Measurements from ENCODE around the gene KIDINS220. TPM values are rescaled to one million over a fixed set of nuclear protein-coding genes. Genes with fewer than 3 reads are reported as not detected.
"Not testable (repeated sequence)": the region's sequence is repeated elsewhere in the genome, so short reads cannot be mapped to it uniquely, and the experiment has no call there.

Gene KIDINS220
- total RNA-seq, 1 donor from 2014 or later: 25.3 TPM

DNA sequence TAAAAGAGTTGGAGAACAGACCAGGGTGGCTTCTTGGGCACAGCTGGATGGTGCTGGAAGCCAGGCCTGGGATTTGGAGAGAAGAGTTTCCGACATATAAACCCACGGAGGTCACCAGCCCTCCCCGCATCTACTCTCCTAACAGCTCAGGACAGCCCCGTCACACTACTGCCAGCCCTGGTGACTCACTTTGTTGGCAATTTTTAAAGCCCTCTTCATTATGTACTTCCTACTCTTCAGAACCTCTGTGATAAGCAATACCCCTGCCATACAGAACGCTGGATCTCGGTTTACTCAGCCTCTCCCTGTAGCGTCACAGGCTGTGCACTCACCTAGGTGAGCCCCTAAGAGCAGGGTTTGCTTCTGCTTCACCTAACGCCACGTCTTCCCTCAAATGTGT is 107.5 kb downstream of the KIDINS220 start:
- no peak for DNase-seq
- Mint-ChIP-seq H3K4me1 (peaks cover 2% of the 10 kb centered on the region), H3K27ac (no peak overlapping the region), H3K4me3 (no peak overlapping the region), H3K27me3 (no peaks in the 10 kb centered on the region), H3K9me3 (no peaks in the 10 kb centered on the region), H3K36me3 (ENCODE audit: low read depth) (peaks cover 35% of the 10 kb centered on the region)
- intact Hi-C loops (cut with micrococcal nuclease): no loop called here

DNA sequence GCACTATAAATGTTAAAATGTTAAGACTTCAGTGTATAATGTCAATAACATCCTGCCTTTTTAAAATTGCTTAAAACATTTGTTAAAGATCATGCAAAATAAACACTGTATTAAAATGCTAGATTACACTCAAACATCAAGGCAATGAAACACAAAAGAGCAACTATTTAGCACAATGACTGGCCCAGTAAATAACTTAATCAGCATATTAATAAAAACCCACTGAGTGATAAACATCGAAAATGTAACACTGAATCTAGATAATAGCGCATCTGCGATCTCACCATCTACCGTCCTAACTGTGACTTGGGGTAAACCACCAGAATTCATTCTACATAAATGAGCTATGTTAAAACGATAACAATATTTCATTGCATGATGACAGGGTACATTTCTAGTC is 108.3 kb downstream of the KIDINS220 start:
- H3K4me1 Mint-ChIP-seq; intact Hi-C loops (cut with micrococcal nuclease); H3K27me3 Mint-ChIP-seq; H3K9me3 Mint-ChIP-seq; H3K27ac Mint-ChIP-seq; DNase-seq; H3K4me3 Mint-ChIP-seq: not testable (repeated sequence)
- H3K36me3 Mint-ChIP-seq (ENCODE audit: low read depth): peaks cover 34% of the 10 kb centered on the region

DNA sequence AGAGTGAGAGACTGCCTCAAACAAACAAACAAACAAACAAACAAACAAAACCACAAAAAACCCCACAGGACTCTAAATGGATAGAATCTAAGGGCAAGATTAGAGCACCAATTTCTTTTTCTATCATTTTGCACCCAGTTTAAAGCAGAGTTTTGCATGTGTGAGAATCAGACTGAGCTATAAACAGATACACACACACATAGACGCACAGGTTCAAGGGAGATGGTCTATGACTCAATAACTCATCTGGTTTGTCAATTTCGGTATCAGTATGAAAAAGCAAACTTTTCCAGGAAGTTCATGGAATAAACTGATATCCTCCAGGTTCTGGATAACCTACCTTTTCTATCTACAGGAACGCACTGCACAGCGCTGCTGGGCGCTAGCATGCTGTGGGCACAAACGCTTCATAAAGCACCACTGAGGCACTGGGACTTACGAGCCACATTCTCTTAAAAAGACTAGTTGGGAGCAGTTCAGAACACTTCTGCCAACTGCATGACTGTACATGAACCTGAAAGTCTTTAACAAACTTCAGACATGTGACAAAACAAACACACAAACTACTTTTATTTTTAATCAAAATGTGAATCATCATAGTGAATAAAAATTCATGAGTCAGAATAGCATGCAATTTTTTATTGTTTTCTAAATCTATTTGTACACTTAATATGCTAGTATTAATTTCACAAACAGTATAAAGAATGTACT is 109.0 kb downstream of the KIDINS220 start:
- H3K4me3 Mint-ChIP-seq: no peak overlapping the region
- DNase-seq: no peak
- no peak overlapping the region for H3K27ac Mint-ChIP-seq
- no peaks in the 10 kb centered on the region for H3K27me3 Mint-ChIP-seq
- peaks cover 29% of the 10 kb centered on the region for H3K36me3 Mint-ChIP-seq (ENCODE audit: low read depth)
- peaks cover 2% of the 10 kb centered on the region for H3K4me1 Mint-ChIP-seq
- H3K9me3 Mint-ChIP-seq: no peaks in the 10 kb centered on the region
- intact Hi-C loops (cut with micrococcal nuclease): no loop called here

DNA sequence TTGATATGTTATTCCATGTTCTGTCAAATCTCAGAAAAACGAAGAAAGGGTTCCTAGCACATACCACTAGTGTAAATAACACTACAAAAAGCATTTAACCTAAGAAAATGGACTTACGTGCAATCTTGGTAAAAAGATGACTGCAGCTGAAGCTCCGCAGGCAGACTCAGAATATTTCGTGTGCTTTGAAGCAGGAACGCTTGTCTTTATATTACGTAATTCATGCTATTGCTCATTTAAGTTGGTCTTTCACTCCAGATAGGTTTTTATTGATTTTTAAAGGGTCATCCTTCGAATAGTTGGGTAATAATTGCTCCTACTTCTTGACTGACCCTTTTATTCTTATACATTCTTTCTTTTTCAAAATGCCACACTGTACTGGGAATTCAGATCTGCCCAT is 111.6 kb downstream of the KIDINS220 start:
- peaks cover 9% of the 10 kb centered on the region for H3K36me3 Mint-ChIP-seq (ENCODE audit: low read depth)
- H3K27ac Mint-ChIP-seq: no peak overlapping the region
- H3K27me3 Mint-ChIP-seq: no peaks in the 10 kb centered on the region
- H3K4me1 Mint-ChIP-seq: peaks cover 2% of the 10 kb centered on the region
- intact Hi-C loops (cut with micrococcal nuclease): no loop called here
- DNase-seq: no peak
- no peak overlapping the region for H3K4me3 Mint-ChIP-seq
- H3K9me3 Mint-ChIP-seq: no peaks in the 10 kb centered on the region

DNA sequence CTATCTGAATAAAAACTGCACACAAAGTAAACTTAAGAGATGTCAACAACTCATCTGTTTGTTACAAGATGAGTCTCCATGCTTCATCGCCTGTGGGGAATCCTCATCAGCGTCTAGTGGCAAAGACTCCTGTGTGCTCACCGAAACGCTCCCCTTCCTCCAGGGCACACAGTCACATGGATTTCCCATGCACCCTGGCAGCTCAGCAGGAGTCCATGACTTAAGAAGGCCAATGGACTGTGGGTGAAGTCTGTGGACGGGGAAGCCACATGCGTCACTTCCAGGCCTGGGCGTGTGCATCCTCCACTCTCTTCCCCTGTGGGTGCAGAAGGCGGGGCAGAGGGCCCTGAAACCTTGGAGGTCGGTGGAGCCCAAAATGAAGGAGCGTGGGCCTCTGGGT is 114.4 kb downstream of the KIDINS220 start:
- Mint-ChIP-seq H3K27me3 (no peaks in the 10 kb centered on the region), H3K9me3 (no peaks in the 10 kb centered on the region), H3K4me3 (no peak overlapping the region), H3K4me1 (no peaks in the 10 kb centered on the region), H3K27ac (no peak overlapping the region), H3K36me3 (ENCODE audit: low read depth) (no peaks in the 10 kb centered on the region)
- intact Hi-C loops (cut with micrococcal nuclease): no loop called here
- no peak for DNase-seq

DNA sequence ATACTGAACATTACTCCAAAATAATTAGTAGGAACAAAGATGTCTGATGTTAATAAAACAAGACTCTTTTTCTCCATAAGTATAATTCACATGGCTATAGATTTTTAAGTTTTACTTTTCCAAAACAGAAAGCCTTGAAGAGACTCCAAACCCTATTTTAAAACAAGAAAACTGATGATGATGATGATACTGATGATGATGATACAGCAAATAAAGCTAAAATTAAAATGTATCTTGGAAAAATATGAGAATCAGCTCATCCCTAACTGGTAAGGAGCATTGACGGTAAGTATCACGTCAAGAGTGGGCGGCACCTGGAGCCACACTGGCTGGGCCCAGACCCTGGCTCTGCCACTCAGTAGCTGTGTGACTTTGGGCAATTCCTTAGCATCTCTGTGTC is 116.0 kb downstream of the KIDINS220 start:
- intact Hi-C loops (cut with micrococcal nuclease): no loop called here
- H3K36me3 Mint-ChIP-seq (ENCODE audit: low read depth): no peaks in the 10 kb centered on the region
- no peak for DNase-seq
- no peaks in the 10 kb centered on the region for H3K27me3 Mint-ChIP-seq
- peaks cover 3% of the 10 kb centered on the region for H3K9me3 Mint-ChIP-seq
- no peak overlapping the region for H3K4me3 Mint-ChIP-seq
- no peak overlapping the region for H3K27ac Mint-ChIP-seq
- H3K4me1 Mint-ChIP-seq: no peaks in the 10 kb centered on the region

DNA sequence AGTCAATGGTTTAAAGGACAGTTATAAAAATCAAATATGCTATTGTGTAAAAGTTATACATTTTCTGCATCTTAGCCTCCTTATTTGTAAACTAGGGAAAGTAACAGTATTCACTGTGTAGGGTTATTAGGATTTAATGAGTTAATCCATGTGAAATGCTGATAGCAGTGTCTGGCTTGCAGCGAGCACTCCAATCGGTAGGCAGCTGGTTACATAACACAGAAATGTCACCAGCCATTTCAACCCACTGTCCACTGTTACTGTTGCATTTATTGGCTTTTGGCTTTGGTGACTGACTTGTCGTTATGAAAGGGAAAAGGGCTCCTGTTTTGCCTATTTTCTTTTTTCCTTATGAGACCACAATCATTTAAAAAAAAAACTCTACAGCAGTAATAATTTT is 116.7 kb downstream of the KIDINS220 start:
- H3K9me3 Mint-ChIP-seq: peaks cover 8% of the 10 kb centered on the region
- H3K4me1 Mint-ChIP-seq: no peaks in the 10 kb centered on the region
- DNase-seq: no peak
- H3K4me3 Mint-ChIP-seq: no peak overlapping the region
- H3K27ac Mint-ChIP-seq: no peak overlapping the region
- no peaks in the 10 kb centered on the region for H3K27me3 Mint-ChIP-seq
- intact Hi-C loops (cut with micrococcal nuclease): no loop called here
- no peaks in the 10 kb centered on the region for H3K36me3 Mint-ChIP-seq (ENCODE audit: low read depth)

DNA sequence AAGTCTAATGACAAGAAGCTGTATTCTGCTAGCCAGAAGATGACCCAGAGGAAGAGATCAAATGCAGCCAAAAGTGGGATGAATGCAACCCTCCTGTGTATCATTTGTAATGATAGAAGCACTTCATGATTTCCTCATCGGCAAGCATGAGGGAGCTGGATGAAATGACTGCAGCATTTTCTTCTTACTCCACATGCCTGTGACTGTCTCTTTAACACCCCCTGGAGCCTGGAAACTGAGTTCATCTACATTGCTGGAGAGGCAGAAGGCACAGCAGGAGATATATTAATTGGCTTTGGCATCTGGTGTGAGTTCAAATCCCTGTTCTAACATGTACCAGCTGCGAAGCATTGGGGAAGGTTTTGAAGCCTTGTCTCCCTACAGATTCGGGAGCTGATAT is 117.9 kb downstream of the KIDINS220 start:
- DNase-seq: no peak
- no peaks in the 10 kb centered on the region for H3K27me3 Mint-ChIP-seq
- H3K36me3 Mint-ChIP-seq (ENCODE audit: low read depth): no peaks in the 10 kb centered on the region
- intact Hi-C loops (cut with micrococcal nuclease): no loop called here
- H3K9me3 Mint-ChIP-seq: peaks cover 10% of the 10 kb centered on the region
- no peak overlapping the region for H3K27ac Mint-ChIP-seq
- H3K4me1 Mint-ChIP-seq: no peaks in the 10 kb centered on the region
- H3K4me3 Mint-ChIP-seq: no peak overlapping the region

DNA sequence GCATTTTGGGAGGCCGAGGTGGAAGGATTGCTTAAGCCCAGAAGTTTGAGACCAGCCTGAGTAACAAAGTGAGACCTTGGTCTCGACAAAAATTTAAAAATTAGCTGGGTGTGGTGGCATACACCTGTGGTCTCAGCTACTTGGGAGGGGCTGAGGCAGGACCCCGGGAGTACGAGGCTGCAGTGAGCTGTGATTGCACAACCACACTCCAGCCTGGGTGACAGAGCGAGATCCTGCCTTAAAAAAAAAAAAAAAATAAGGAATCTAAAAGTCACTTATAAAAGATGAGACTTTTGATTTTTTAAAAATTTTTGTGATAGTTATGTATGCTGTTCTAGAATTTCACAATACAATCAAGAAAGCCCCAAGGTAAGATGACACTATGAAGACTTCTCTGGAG is 122.4 kb downstream of the KIDINS220 start:
- DNase-seq: no peak
- intact Hi-C loops (cut with micrococcal nuclease): no loop called here
- no peaks in the 10 kb centered on the region for H3K36me3 Mint-ChIP-seq (ENCODE audit: low read depth)
- peaks cover 13% of the 10 kb centered on the region for H3K9me3 Mint-ChIP-seq
- no peak overlapping the region for H3K4me3 Mint-ChIP-seq
- no peaks in the 10 kb centered on the region for H3K4me1 Mint-ChIP-seq
- no peak overlapping the region for H3K27ac Mint-ChIP-seq
- peaks cover 3% of the 10 kb centered on the region for H3K27me3 Mint-ChIP-seq

DNA sequence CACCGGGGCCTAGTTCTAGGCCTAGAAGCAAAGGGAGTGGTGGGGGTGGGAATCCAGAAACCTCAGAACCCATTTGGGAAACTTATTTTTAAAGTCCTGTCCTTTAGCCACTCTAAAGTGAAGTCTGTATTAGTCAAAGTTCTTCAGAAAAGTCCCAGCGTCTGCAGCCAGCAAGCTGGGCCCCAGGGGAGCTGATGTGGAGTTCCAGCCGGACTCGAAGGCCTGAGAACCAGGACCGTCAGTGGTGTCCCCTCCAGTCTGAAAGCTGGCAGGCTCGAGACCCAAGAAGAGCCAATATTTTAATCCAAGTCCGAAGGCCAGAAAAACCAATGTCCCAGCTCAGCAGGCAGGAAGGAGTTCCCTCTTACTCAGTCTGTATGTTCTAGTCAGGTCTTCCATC is 123.1 kb downstream of the KIDINS220 start:
- no peak for DNase-seq
- no peak overlapping the region for H3K4me3 Mint-ChIP-seq
- H3K4me1 Mint-ChIP-seq: no peaks in the 10 kb centered on the region
- intact Hi-C loops (cut with micrococcal nuclease): no loop called here
- H3K36me3 Mint-ChIP-seq (ENCODE audit: low read depth): no peaks in the 10 kb centered on the region
- H3K9me3 Mint-ChIP-seq: peaks cover 13% of the 10 kb centered on the region
- H3K27me3 Mint-ChIP-seq: peaks cover 3% of the 10 kb centered on the region
- no peak overlapping the region for H3K27ac Mint-ChIP-seq

DNA sequence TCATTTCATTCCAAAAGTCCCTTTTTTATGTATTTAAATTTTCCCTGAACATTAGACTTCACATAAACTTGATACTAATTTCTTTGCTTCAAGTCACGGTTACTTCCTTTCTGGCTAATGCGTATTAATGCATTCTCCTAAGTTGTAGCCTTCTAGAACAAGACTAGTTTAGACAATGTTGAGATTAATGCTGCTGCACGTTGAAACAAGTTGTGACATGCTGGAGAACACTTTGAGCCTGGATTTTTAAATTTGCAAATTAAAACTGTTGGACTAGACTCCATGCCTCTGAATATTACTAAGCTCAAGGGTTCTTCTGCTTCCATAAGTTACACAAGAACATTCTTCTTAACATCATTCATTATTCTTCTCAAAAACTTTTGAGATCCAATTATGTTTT is 126.5 kb downstream of the KIDINS220 start:
- DNase-seq: no peak
- Mint-ChIP-seq H3K27me3 (peaks cover 7% of the 10 kb centered on the region), H3K9me3 (peaks cover 8% of the 10 kb centered on the region), H3K27ac (no peak overlapping the region), H3K36me3 (ENCODE audit: low read depth) (no peaks in the 10 kb centered on the region), H3K4me1 (no peaks in the 10 kb centered on the region), H3K4me3 (no peak overlapping the region)
- intact Hi-C loops (cut with micrococcal nuclease): no loop called here

DNA sequence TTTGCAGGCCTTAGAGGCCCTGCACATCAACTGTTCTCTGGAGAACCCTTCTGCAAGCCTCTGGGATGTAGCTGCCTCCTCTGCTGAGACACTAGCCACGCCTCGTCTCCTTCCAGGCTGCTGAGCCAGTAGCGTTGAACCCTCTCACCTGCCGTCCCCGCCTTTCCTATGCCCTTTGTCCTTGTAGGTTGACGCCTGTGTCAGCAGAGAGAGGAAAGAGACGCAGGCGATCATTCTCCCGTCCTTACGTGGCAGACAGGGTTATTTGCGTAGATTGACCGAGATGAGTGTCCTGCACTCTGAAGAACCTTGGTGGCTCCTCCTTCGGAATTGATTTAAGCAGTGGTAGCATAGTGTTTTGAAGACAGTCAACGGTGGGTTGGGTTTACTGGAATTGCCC is 127.8 kb downstream of the KIDINS220 start:
- DNase-seq: no peak
- peaks cover 3% of the 10 kb centered on the region for H3K9me3 Mint-ChIP-seq
- intact Hi-C loops (cut with micrococcal nuclease): no loop called here
- H3K27ac Mint-ChIP-seq: no peak overlapping the region
- H3K4me3 Mint-ChIP-seq: no peak overlapping the region
- no peaks in the 10 kb centered on the region for H3K36me3 Mint-ChIP-seq (ENCODE audit: low read depth)
- no peaks in the 10 kb centered on the region for H3K4me1 Mint-ChIP-seq
- H3K27me3 Mint-ChIP-seq: peaks cover 7% of the 10 kb centered on the region

DNA sequence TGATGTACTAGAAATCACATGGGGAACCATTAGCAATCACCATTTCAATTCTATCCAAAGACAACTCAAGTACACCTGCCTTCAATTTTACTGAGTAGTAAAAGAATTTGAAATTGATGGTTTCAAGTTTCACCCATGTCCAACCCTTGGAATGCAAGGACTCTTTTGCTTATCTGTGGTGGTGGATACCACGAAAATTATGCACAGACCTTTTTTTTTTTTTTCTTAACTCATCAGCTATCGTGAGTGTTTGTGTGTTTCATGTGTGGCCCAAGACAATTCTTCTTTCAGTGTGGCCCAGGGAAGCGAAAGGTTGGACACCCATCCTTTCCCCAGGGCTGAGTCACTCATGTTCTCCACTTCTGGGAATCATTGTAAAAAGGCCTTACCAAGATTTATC is 132.5 kb downstream of the KIDINS220 start:
- intact Hi-C loops (cut with micrococcal nuclease): no loop called here
- Mint-ChIP-seq H3K36me3 (ENCODE audit: low read depth) (no peaks in the 10 kb centered on the region), H3K9me3 (no peaks in the 10 kb centered on the region), H3K27me3 (peaks cover 3% of the 10 kb centered on the region), H3K27ac (no peak overlapping the region), H3K4me1 (no peaks in the 10 kb centered on the region), H3K4me3 (no peak overlapping the region)
- DNase-seq: no peak

DNA sequence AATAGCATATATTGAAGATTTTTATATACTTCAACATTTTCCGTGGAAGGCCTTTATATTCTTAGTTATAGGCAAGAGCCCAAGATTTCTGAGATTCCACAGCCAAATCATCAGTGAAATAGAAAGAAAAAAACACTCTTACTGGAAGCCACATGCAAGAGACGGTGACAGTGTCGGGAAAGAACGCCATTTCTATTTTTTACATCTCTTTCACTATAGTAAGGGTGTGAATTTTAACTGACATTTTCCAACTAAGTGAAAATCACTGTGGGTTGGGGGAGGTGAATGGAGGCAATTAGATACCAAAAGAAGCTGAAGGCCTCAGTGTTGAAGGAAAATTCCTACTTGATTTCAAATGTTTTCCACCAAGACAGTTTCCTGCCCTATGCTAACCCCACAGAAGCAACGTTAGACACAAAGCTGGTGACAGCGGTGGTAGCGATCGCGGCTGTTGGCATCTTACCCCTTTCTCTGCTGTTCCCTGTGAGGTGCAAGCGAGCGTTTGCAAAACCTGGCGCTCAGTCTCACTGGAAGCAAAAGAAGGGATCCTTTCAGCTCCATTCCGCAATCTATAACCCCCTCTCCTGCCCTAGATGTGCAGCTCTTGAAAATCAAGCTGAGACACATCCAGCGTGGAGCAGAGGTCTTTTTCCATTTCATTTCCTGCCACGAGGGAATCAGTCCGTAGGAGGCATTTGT is 135.6 kb downstream of the KIDINS220 start:
- Mint-ChIP-seq H3K36me3 (ENCODE audit: low read depth) (no peaks in the 10 kb centered on the region), H3K4me3 (no peak overlapping the region), H3K27ac (no peak overlapping the region), H3K27me3 (peaks cover 1% of the 10 kb centered on the region), H3K9me3 (no peaks in the 10 kb centered on the region), H3K4me1 (no peaks in the 10 kb centered on the region)
- intact Hi-C loops (cut with micrococcal nuclease): no loop called here
- no peak for DNase-seq

DNA sequence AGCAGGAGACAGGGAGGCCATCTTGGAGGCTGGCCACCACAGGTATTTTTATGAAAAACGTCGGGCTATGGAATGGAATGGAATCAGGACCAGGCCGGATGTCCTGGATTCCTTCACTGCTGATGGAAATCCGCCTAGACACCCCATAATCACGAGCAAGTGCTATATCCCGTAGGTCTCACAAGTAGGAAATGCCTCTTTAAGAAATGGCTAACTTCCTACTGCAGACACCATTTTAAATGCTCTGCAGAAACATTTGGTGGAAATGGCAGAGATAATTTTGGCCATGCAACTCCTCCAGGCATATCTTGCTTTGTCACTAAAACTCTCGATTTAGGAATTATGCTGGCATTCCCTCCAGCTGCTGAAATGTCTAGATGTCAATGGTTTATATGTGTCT is 137.6 kb downstream of the KIDINS220 start:
- H3K4me1 Mint-ChIP-seq: no peaks in the 10 kb centered on the region
- H3K27ac Mint-ChIP-seq: no peak overlapping the region
- no peaks in the 10 kb centered on the region for H3K9me3 Mint-ChIP-seq
- DNase-seq: no peak
- no peaks in the 10 kb centered on the region for H3K36me3 Mint-ChIP-seq (ENCODE audit: low read depth)
- intact Hi-C loops (cut with micrococcal nuclease): no loop called here
- H3K27me3 Mint-ChIP-seq: no peaks in the 10 kb centered on the region
- H3K4me3 Mint-ChIP-seq: no peak overlapping the region

Data from activated CD4-positive, alpha-beta T cell treated with anti-CD3 and anti-CD28 coated beads, Interleukin-2, amount 10 ng/mL, durations not matched to agents 24 days and 14 days (primary cell).